HG03460 (cell line): Measurements from ENCODE around the gene SMIM11.

Experiments used
- ATAC-seq: cut with Tn5 transposase; IDR thresholded peaks from one replicate; pipeline ENCODE4 v1.9.1; 2021; ENCODE audit not compliant: unreplicated experiment

Gene SMIM11, protein sequence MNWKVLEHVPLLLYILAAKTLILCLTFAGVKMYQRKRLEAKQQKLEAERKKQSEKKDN

DNA sequence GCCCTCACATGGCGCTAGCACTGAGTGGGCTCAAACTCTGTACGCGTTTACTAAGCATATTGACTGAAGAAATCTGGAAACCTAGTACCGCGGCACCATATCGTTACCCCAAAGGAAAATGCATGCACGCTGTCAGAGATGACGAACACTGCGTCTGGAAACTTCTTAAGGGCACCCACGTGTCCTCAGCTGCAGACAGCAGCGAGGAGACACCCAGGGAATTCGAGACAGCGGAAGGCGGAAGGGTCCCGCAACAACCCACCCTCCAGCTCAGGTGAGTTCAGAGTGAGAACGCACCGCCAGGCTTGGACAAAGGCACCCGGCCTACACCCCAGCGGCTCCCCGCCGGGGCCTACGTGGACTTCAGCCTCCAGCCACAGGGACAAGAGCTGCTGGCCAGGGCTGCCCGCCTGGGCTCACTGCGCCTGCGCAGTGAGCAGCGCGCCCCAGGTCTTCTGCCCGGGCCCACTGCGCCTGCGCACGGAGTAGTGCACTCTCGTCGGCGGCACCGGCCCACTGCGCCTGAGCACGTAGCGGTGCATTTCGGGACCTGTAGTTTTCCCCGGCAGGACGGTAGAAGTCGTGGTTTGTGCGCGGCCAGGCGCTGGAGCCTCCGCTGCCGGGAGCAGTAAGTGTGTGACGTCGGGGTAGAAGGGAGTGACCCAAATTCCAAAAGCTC, at the start of gene SMIM11:
Gene SMIM11, plus strand, starts transcription at position 568 of the 679 bp plus-strand sequence. CDS start 3,998 bp downstream, outside the sequence.
- peak; percentile 87 for ATAC-seq

DNA sequence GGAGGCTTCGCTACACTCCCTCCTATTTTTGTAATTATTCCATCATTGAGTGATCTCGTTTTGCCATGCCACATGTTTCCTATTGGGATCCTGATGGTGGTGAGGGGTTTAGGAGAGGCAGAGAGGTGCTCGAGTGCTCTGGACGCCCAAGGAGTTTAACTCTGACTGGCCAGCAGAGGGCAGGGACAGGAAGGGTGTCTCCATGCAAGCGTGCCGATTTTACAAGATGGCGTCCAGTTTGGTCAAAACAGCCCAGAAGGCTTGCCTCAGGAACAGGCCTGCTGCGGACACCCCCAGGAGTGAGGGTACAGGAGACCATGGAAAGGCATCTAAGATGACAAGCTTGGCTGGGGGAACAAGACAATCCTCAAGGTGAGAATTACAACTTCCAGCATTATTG, 45.3 kb upstream of the SMIM11 start:
- ATAC-seq = no peak

DNA sequence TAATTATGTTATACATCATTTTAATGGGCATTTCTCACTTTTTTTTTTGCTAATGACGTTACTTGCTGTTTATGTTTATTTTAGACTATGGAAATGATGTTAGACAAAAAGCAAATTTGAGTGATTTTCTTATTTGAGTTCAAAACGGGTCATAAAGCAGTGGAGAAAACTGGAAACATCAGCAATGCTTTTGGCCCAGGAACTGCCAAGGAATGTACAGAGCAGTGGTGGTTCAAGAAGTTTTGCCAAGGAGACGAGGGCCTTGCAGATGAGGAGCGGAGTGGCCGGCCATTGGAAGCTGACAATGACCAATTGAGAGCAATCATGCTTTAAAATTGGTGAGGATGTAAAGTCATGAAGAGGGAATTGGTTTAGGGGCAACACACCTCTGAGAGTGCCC, 43.6 kb upstream of the SMIM11 start:
- no peak for ATAC-seq

DNA sequence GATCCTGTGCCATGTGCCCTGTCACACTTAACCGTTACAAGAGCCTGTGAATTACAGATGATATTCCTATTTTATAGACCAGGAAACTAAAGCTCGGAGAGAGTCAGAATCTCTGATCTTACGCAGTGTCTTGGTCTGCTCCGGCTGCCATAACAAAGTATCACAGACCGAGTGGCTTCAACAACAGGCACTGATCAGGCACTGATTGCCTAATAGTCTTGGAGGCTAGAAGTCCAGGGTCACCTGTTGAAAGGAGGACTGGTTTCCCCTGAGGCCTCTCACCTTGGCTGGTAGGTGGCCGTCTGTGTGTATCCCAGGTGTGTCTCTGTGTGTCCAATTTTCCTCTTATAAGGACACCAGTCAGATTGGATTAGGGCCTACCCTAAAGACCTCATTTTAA, 43.0 kb upstream of the SMIM11 start:
- no peak for ATAC-seq

DNA sequence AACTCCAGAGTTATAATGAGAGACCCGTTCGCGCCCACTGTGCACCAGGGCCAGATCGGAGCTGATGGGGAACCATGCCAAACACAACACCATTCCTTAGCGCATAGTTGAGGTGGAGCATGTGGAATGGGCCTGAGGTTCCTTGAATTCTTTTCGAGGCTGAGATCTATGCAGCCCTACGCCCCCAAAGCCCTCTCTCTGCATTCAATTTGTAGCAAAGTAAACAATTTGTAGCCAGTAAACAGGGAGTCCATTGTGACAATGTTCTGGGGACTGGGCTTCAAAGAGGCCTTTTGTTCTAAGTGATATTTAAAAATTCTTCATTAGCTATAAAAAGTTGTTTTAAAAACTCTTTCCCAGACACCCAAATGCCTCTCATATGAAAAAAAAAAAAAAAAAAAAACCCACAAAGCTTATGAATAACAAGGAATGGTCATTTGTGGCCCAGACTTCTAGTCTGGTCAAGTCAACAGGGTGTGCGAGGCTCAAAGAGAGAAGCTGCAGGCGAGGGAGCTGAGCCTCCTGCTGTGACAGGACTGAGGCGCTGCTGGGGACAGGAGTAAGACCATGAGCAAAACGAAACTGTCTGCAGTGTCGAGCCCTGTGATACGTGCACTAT, 42.1 kb upstream of the SMIM11 start:
- ATAC-seq = no peak

DNA sequence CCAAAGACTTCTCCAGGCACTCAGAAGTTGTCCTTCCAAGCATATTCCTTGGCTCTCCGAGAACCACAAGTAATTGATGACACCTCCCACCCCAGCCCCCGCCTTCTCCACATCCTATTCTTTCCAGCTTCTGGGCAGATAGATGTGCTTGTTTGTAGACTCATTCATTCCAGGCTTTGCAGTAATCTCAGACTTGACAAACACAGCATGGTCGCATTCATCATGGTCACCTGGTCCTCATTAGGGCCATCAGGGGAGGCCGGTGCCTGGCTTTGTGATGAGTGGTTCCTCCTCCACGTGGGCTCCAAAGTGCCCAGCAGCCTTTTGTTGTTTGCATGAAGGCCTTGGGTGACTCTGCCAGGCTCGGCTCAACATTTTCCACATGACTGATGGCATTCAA, 40.0 kb upstream of the SMIM11 start:
- ATAC-seq = no peak

DNA sequence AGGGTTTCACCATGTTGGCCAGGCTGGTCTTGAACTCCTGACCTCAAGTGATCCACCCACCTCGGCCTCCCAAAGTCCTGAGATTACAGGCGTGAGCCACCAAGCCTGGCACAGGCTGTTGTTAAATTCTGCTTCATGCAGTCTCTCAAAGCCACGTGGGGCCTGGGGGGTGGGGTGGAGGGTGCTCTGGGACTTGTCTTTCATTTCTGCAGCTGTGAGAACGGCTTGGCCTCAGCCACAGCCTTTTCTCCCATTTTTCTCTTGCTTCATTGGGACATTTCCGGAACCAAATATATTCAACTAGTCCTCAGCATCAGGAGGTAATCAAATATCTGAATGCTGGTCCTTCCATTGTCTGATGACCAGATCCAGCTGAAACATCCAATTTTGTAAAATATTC, 39.1 kb upstream of the SMIM11 start:
- no peak for ATAC-seq

DNA sequence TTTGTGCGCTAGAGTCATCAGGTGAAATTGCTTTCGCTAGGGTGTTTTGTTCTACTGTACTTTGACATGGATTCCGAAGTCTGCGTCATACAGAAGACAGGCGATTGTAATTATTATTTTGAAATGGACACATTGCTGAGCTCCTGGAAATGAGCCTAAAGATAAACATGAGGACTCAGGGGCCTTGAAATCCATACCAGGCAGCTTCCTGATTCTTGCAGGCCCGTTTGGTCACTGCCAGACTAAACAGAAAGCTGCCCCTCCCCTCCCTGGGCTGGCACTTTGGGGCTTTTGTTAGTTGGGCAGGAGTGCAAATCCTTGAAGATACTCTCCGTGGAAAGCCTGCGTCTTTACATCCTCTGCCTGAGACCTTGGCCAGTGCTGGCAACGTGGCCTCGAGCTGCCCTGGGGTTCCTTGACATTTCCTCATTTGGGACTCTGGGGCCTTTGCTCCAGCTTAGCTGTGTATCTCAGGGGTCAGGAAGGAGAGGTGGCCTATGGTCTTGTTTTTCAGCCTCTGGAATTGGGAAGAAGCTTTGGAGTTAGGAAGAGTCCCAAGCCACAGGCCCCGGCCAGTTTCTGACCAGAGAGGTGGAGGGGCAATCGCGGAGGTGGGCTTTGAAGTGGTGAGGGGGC, 38.4 kb upstream of the SMIM11 start:
- no peak for ATAC-seq

DNA sequence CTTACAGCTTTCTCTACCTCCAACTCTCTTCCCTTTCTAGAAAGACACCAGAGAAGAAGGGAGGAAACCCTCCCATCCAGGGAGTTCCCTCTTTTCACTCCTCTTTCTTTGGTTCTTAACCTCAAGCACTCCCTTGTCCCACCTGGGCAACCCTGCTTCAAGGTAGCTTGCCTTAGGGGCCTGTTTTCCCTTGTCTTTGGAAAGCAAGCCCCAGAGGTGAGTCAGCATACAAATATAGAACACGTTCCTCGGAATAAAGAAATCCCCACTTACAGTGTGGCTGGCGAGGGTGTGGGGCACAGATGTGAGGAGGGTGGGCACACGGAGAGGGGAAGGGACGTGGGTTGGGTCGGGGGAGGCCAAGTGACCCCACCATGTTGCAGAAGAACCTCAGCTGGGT, 37.6 kb upstream of the SMIM11 start:
- ATAC-seq = no peak

DNA sequence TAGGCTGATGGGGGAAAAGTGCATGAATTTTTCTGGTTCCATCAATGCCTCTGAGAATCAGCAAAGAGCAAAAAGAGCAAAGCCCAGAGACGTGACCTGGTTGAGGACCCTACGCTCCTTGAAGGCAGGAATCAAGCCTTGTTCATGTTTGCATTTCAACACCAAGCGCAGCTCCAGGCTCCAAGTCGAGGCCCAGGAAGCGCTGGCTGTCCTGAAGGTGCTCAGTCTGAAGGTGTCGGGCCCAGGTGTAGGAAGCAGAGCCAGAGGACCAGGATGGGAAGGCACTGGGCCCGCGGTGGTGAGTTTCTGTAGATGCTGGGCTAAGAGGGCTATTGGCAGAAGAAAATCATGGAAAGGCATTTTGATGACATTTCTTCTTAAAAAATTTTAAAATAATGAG, 37.1 kb upstream of the SMIM11 start:
- no peak for ATAC-seq

DNA sequence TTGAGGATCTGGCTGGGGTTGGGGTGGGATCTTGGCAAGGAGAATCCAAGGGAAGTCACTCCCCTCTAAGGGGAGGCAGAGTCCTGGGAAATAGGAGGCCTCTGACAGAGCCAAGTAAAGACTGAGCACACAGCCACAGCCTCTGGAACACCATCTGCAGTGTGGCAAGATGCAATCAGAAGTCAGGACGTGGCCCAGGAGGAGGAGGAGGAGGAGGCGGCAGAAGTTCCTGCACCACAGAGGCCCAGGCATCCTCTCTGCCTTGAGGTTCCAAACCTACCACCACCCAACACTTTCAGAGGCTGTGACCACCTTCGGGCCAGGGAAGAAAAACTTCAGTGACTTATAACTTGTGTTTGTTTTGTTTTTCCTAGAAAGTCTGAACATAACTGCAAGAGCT, 35.2 kb upstream of the SMIM11 start:
- ATAC-seq = no peak

DNA sequence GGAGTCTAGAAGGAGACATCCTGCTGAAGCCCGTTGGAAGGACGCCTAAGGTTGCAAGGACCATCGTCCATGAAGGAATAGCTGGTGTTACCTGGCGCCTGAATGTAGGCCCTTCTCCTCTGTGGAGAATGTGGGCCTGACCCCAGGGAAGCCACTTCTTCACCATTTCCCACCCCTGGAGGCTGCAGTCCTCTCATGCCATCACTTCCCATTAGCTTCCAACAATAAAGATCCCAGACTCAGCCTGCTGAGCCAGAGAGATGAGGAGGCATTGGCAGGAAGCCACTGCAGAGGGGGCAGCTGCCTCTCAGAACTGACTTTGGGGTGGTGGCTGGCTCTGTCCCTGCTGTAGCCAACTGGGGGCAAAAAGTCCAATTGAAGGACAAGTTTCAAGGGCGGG, 32.8 kb upstream of the SMIM11 start:
- ATAC-seq = no peak

DNA sequence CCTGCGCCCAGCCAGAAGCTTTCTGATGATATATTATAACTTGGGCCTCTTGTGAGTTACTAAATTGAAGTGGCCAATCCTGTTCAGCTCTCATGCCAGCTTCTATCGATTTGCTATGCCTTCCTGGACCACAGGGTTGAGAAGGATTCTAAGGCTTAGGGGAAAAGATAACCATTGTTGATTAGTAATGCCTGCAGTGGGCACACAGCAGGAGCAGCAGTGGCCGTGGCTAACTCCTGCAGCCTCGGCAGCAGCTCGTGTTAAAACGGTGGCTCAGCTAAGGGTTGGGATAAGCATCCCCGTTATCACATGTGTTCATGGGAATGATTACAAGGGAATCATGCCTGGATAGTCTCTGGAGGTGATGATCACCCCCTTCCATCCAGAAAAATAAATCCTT, 32.0 kb upstream of the SMIM11 start:
- no peak for ATAC-seq

DNA sequence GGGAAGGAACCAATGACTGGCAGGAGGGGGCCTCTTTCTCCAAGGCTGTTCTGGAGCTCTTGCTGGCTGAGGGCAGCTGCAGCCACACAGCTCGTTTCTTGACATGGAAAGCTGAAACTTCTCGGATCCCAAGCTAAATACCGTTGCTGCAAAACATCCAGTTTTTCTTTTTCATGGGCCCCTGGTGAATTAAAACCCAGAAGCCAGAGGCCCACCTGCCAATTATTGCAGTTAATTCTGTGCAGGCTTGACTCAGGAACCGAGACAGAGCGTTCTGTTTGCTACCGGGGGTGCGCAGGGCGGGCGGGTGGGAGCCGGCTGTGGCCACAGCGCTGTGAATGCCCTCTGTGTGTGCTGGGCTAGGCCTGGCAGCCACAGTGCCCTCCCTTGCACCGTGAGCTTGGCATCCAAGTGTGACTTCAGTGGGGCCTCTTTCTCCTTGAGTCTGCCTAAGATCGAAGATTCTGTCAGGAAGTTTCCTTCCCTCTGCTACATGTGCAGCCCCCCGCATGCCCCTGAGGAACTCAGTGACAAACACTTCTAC, 31.4 kb upstream of the SMIM11 start:
- ATAC-seq = no peak

DNA sequence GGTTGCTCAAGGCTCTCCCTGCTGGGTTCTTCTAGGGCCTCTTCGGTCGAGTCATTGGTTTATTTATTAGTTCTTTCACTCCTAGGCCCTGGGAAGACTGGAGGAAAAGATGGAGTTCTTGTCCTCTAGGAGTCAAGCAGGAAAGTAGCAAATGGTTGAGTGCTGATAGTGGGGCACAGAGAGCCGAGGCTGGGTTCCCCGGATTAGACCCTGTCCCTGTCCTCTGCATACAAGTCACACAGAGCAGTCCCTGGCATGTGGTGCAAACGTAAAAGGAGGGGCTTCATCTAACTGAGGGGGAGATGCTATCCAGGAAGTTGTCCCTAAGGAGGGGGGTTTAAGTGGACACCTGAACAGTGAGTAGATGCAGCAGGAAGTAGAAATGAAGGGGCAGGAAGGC, 30.7 kb upstream of the SMIM11 start:
- ATAC-seq = no peak

DNA sequence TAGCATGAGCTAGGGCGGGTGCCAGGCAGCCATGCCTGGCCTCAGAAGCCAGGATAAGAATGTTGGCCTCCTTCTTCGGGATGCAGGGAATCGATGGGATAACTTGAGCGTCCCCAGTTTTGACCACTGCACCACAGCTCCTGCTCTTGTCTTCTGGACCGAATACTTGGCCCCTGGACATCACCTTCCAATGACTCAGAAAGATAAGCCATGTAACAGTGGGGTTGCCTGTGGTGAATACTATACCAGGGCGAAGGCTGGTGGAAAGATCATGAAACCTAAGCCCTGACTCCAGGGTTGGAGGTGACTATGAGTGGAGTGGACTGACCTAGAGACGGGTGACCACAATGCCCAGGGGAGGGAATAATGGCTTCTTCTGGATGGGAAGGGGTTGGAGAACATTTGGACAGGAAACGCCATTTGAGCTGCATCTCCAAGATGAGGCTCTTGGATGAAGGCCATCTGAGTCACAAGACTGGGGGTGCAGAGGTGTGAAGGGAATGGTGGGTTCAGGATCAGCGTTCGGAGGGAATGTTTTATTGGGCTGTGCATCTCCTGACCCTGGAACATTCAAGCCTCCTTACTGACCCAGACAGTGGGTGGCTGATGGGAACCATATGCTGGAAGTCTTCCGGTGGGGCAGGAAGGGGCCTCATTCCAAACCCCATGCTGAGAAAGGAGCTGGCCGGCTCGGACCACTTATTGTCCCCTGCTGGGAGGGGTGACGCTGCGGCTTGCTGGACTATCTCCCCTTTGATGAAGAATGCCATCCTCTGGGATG, 30.0 kb upstream of the SMIM11 start:
- no peak for ATAC-seq

DNA sequence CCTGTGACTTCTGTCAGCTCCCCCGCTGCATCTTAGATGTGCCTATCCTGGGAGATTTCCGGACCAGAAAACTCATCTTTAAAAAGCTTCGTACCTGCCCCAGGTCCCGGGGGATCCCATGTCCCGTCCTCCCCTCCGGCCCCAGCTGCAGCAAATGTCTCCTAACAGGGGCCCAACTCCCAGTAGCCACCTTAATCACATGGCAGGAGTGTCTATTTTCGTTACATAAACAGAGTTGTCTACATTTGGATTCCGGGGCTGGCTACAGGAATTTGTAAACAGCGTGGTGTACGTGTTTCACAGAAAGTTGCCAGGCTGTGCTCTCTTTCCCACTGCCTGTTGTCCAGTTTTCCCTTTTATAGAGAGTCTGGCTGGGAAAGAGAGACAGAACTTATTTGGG, 29.4 kb upstream of the SMIM11 start:
- ATAC-seq = no peak

DNA sequence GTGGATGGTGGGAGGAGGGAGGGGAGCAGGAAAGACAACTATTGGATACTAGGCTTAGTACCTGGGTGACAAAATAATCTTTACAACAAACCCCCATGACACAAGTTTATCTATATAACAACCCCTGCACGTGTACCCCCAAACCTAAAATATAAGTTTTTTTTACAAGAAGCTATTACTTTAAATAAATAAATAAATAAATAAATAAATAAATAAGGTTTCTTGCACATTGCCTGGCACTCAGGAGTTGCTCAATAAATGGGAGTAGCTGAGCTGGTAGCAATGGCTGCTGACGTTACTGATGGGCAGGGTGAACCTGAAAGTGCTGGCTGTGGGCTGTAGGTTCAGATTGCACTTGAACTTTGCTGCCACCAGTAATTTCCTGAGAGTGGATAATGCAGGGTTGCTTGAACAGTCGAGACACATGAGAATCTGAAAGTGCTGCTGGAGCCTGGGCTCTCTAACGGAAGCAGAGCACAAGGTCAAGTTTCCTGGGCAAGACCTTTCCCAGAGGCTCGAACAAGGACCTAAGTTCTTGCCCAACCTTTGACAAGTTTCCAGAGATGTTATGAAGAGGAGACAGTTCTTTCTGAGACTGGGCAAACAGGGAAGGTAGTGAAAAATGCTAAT, 26.3 kb upstream of the SMIM11 start:
- ATAC-seq = no peak

DNA sequence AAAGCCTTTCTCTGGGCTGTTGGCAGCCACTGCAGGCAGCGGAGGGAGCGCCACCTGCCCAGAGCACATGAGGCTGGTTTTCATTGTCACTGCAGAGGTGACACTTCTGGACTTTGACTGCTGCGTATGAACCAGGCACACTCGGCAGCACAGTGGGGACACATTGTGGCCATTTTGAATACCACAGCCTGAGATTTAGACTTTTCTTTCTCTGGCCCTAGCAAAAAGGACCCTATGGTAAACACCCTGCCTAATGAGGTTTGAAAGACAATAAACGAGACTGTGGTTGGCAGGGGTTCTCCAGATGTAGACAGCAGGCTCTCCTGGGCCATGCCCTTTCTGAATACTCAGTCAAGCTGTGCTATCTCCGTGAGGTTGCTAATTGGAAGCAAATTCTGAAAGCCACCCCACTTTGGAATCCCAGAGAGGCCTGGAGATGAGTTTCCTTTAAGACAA, 23.5 kb upstream of the SMIM11 start:
- ATAC-seq = peak; percentile 83

DNA sequence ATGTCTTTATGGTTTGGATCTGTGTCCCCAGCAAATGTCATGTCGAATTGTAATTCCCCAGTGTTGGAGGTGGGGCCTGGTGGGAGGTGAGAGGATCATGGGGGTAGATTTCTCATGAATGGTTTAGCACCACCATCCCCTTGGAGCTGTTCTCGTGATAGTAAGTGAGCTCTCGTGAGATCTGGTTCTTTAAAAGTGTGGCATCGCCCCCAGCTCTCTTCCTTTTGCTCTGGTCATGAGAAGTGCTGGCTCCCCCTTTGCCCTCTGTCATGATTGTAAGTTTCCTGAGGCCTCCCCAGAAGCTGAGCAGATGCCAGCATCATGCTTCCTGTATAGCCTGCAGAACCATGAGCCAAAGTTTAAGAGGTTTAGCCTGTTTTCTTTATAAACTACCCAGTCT, 22.8 kb upstream of the SMIM11 start:
- no peak for ATAC-seq

DNA sequence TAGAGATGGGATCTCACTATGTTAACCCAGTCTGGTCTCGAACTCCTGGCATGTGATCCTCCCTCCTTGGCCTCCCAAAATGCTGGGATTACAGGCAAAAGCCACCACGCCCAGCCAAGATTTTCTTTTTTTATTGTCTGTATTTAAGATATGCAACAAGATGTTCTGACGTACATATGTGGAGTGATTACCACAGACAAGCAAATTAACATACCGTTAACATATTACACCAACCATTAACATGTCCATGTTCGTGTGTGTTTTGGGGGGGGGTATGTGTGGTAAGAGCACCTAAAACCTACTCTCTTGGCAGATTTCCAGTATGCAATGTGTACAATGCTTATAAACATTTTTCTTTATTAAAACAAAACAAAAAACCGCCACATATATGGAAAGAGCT, 22.1 kb upstream of the SMIM11 start:
- ATAC-seq = no peak
